HG03520 (cell line): ENCODE measurements around the gene MICU2.

Experiments
- ATAC-seq: cut with Tn5 transposase; IDR thresholded peaks from one replicate; pipeline ENCODE4 v1.9.1; 2021; ENCODE audit warnings: mild to moderate bottlenecking, moderate library complexity; ENCODE audit not compliant: unreplicated experiment

The MICU2 gene

GRCh38 chr13:21546372-21546771 lies 57.6 kb downstream of the MICU2 start:
- no peak for ATAC-seq

GRCh38 chr13:21544515-21544914 lies 59.5 kb downstream of the MICU2 start:
- ATAC-seq, result no peak

GRCh38 chr13:21542563-21542962 lies 61.4 kb downstream of the MICU2 start:
- no peak for ATAC-seq

- no peak for ATAC-seq
These were observed 62.0 kb downstream of the MICU2 start for GRCh38 chr13:21541980-21542379.

GRCh38 chr13:21541271-21541670 lies 62.7 kb downstream of the MICU2 start:
- ATAC-seq, result no peak

- no peak for ATAC-seq
These were observed 64.3 kb downstream of the MICU2 start for GRCh38 chr13:21539687-21540086.

GRCh38 chr13:21538753-21539152 lies 65.2 kb downstream of the MICU2 start:
- no peak for ATAC-seq

GRCh38 chr13:21538280-21538679 lies 65.7 kb downstream of the MICU2 start:
- no peak for ATAC-seq

GRCh38 chr13:21537105-21537504 lies 66.9 kb downstream of the MICU2 start:
- ATAC-seq, result no peak

GRCh38 chr13:21534760-21535159 lies 69.2 kb downstream of the MICU2 start:
- ATAC-seq, result no peak

GRCh38 chr13:21531455-21531854 lies 72.5 kb downstream of the MICU2 start:
- no peak for ATAC-seq

- ATAC-seq, result no peak
These were observed 73.3 kb downstream of the MICU2 start for GRCh38 chr13:21530656-21531055.

- ATAC-seq, result no peak
These were observed 74.7 kb downstream of the MICU2 start for GRCh38 chr13:21529146-21529893.

GRCh38 chr13:21528616-21529015 lies 75.4 kb downstream of the MICU2 start:
- ATAC-seq, result no peak

GRCh38 chr13:21526707-21527540 lies 77.0 kb downstream of the MICU2 start:
- no peak for ATAC-seq

GRCh38 chr13:21522847-21523246 lies 81.1 kb downstream of the MICU2 start:
- ATAC-seq, result no peak

- no peak for ATAC-seq
These were observed 81.8 kb downstream of the MICU2 start for GRCh38 chr13:21522130-21522529.

GRCh38 chr13:21518617-21519144 lies 85.3 kb downstream of the MICU2 start:
- ATAC-seq, result no peak

GRCh38 chr13:21517576-21517975 lies 86.4 kb downstream of the MICU2 start:
- no peak for ATAC-seq

GRCh38 chr13:21516805-21517204 lies 87.2 kb downstream of the MICU2 start:
- ATAC-seq, result no peak

GRCh38 chr13:21511849-21512248 lies 92.1 kb downstream of the MICU2 start:
- no peak for ATAC-seq

- no peak for ATAC-seq
These were observed 99.6 kb downstream of the MICU2 start for GRCh38 chr13:21504379-21504778.
